Natural killer cell (primary cell): Measurements from ENCODE around the gene COL19A1. TPM values are rescaled to one million over a fixed set of nuclear protein-coding genes. Genes with fewer than 3 reads are reported as not detected.

ENCODE experiments used
- ATAC-seq, 3 donors: fragments of 150-1000 bp in 2 of 3; fragments of 200-7000 bp in 1 of 3; cut with Tn5 transposase; 1 replicate in 1 of 3; 2 replicates in 2 of 3; pipeline ENCODE4 v1.10.0; 2021; ENCODE audit warnings: mild to moderate bottlenecking in 2 of 3, moderate library complexity in 2 of 3
- DNase-seq, 2 donors: peaks; one replicate each; pipeline versions ENCODE4 v3.0.0 to v3.0.0-alpha.2; 2013 to 2021; ENCODE audit warnings: mixed read lengths in 1 of 2
- H3K27ac ChIP-seq: one replicate; pipeline ENCODE4 v1.5.1; 2013; ENCODE audit warnings: mild to moderate bottlenecking, low read length
- H3K27me3 ChIP-seq: one replicate; pipeline ENCODE4 v1.6.1; 2013; ENCODE audit warnings: low read length; ENCODE audit not compliant: control insufficient read depth, insufficient read depth
- H3K36me3 ChIP-seq: one replicate; pipeline ENCODE4 v1.6.1; 2013; ENCODE audit warnings: low read length; ENCODE audit not compliant: control insufficient read depth, insufficient read depth
- H3K4me1 ChIP-seq: one replicate; pipeline ENCODE4 v1.6.1; 2013; ENCODE audit warnings: low read length; ENCODE audit not compliant: control insufficient read depth, insufficient read depth
- H3K4me3 ChIP-seq: one replicate; pipeline ENCODE4 v1.5.1; 2013; ENCODE audit warnings: low read length
- H3K9me3 ChIP-seq: one replicate; pipeline ENCODE4 v1.6.1; 2013; ENCODE audit warnings: low read length; ENCODE audit not compliant: control insufficient read depth, insufficient read depth
- H3K27ac Mint-ChIP-seq, 2 donors: one replicate each; pipeline ENCODE4 v1.8.0; 2022; ENCODE audit warnings: mild to moderate bottlenecking in 2 of 2, mixed read lengths in 2 of 2, moderate library complexity in 1 of 2
- H3K27me3 Mint-ChIP-seq, 2 donors: one replicate each; pipeline ENCODE4 v1.8.0; 2022; ENCODE audit warnings: low read depth in 2 of 2, mixed read lengths in 2 of 2
- H3K36me3 Mint-ChIP-seq: one replicate; pipeline ENCODE4 v1.8.0; 2022; ENCODE audit warnings: mixed read lengths
- H3K4me1 Mint-ChIP-seq, 2 donors: one replicate each; pipeline ENCODE4 v1.8.0; 2022; ENCODE audit warnings: mixed read lengths in 2 of 2
- H3K4me3 Mint-ChIP-seq: one replicate; pipeline ENCODE4 v1.8.0; 2022; ENCODE audit warnings: mild to moderate bottlenecking, moderate library complexity, mixed read lengths
- H3K9me3 Mint-ChIP-seq, 2 donors: one replicate each; pipeline ENCODE4 v1.8.0; 2022; ENCODE audit warnings: mixed read lengths in 2 of 2
- CTCF ChIP-seq: fragments of 200-600 bp; IDR thresholded peaks from one replicate; pipeline ENCODE4 v1.8.0; 2022; ENCODE audit warnings: antibody characterized with exemption
- WGBS: methylation state at CpG from one replicate; pipeline ENCODE4 v1.1.7; 2013; ENCODE audit warnings: missing lambda C conversion rate; ENCODE audit not compliant: insufficient coverage; 5-methylcytosine and 5-hydroxymethylcytosine counted together
- intact Hi-C: fragments of 100-400 bp; cut with micrococcal nuclease; formaldehyde crosslinking; loops from one replicate; pipeline ENCODE4 v1.14.2; 2022
- total RNA-seq, 4 donors: library from RNA; stranded (reverse); fragments of 120-200 nt in 1 of 4; gene quantifications; one replicate each; pipeline versions ENCODE4 v1.2.3 to v1.2.4, GENCODE V29; 2013 to 2022

Gene COL19A1
- total RNA-seq, 3 donors from 2014 or later (not counting 1 experiment from before 2014, with no cell fraction given), result 0.07 to 0.33 (median 0.18) TPM

- ATAC-seq (peak in 1 of 3 donors; percentile 50), DNase-seq (peak in 1 of 2 donors; percentile 38)
- no peaks in the 10 kb centered on the region for H3K36me3 Mint-ChIP-seq
- Histone ChIP-seq H3K27me3 (no peaks in the 10 kb centered on the region), H3K27ac (no peak overlapping the region), H3K36me3 (no peaks in the 10 kb centered on the region), H3K4me3 (no peak overlapping the region), H3K4me1 (no peaks in the 10 kb centered on the region), H3K9me3 (no peaks in the 10 kb centered on the region)
- H3K9me3 Mint-ChIP-seq, result no peaks in the 10 kb centered on the region
- WGBS, result 83% methylated on average over 1 of the region's 4 CpGs
- no peak overlapping the region for H3K4me3 Mint-ChIP-seq
- H3K4me1 Mint-ChIP-seq, result no peaks in the 10 kb centered on the region
- peaks cover 0 to 5% of the 10 kb centered on the region in 2 donors for H3K27me3 Mint-ChIP-seq
- intact Hi-C loops, result loop anchor here (5.0 kb wide), 1 partner anchor 466 kb away; no protein-coding TSS in a partner anchor
- no peak overlapping the region for H3K27ac Mint-ChIP-seq
- peak; percentile 57 for TF ChIP-seq CTCF
Measured at GRCh38 chr6:70221025-70221714, 354.8 kb downstream of the COL19A1 start.

GRCh38 chr6:70221715-70222438 is 355.5 kb downstream of the COL19A1 start:
- H3K36me3 Mint-ChIP-seq, result no peaks in the 10 kb centered on the region
- Histone ChIP-seq H3K9me3 (no peaks in the 10 kb centered on the region), H3K4me1 (no peaks in the 10 kb centered on the region), H3K36me3 (no peaks in the 10 kb centered on the region), H3K4me3 (no peak overlapping the region), H3K27me3 (no peaks in the 10 kb centered on the region), H3K27ac (no peak overlapping the region)
- no peak for TF ChIP-seq CTCF
- ATAC-seq, result no peak
- peaks cover 0 to 5% of the 10 kb centered on the region in 2 donors for H3K27me3 Mint-ChIP-seq
- H3K27ac Mint-ChIP-seq, result no peak overlapping the region
- no peaks in the 10 kb centered on the region for H3K4me1 Mint-ChIP-seq
- no peak for DNase-seq
- 62% methylated on average over 6 of the region's 6 CpGs for WGBS
- no peak overlapping the region for H3K4me3 Mint-ChIP-seq
- H3K9me3 Mint-ChIP-seq, result no peaks in the 10 kb centered on the region
- intact Hi-C loops, result loop anchor here (5.0 kb wide), 1 partner anchor 465 kb away; no protein-coding TSS in a partner anchor

- ATAC-seq (no peak), DNase-seq (no peak)
- TF ChIP-seq CTCF, result no peak
- Histone ChIP-seq H3K27me3 (no peaks in the 10 kb centered on the region), H3K9me3 (no peaks in the 10 kb centered on the region), H3K4me1 (no peaks in the 10 kb centered on the region), H3K36me3 (no peaks in the 10 kb centered on the region), H3K27ac (no peak overlapping the region), H3K4me3 (no peak overlapping the region)
- Mint-ChIP-seq H3K4me3 (no peak overlapping the region), H3K9me3 (no peaks in the 10 kb centered on the region), H3K4me1 (no peaks in the 10 kb centered on the region), H3K27ac (no peak overlapping the region), H3K36me3 (no peaks in the 10 kb centered on the region), H3K27me3 (peaks cover 0 to 5% of the 10 kb centered on the region in 2 donors)
- intact Hi-C loops, result loop anchor here (5.0 kb wide), 1 partner anchor 465 kb away; no protein-coding TSS in a partner anchor
- 100% methylated on average over 2 of the region's 2 CpGs for WGBS
Measured at GRCh38 chr6:70222439-70222749, 356.0 kb downstream of the COL19A1 start.
